Skeletal muscle satellite cell (primary cell): Measurements from ENCODE around the gene ISG20.
"Not testable (repeated sequence)": the region's sequence is repeated elsewhere in the genome, so short reads cannot be mapped to it uniquely, and the experiment has no call there.

Source experiments
- H3K27me3 ChIP-seq: 2 replicates; pipeline ENCODE4 v1.7.0; 2013; ENCODE audit warnings: low read length; ENCODE audit not compliant: control insufficient read depth, insufficient read depth
- H3K36me3 ChIP-seq: 2 replicates; pipeline ENCODE4 v1.7.0; 2013; ENCODE audit warnings: mild to moderate bottlenecking, control low read depth, low read length; ENCODE audit not compliant: insufficient read depth
- H3K4me1 ChIP-seq: 2 replicates; pipeline ENCODE4 v1.7.0; 2013; ENCODE audit warnings: low read length; ENCODE audit not compliant: control insufficient read depth, insufficient read depth
- H3K4me2 ChIP-seq: 2 replicates; pipeline ENCODE4 v1.7.0; 2013; ENCODE audit warnings: mild to moderate bottlenecking, low read length
- H3K4me3 ChIP-seq: 2 replicates; pipeline ENCODE4 v1.7.0; 2013; ENCODE audit warnings: low read length
- H3K9ac ChIP-seq: 2 replicates; pipeline ENCODE4 v1.7.0; 2013; ENCODE audit warnings: mild to moderate bottlenecking, low read depth, low read length, moderate library complexity
- H3K9me3 ChIP-seq: replicated peaks from 2 replicates; pipeline ENCODE4 v1.7.0; 2013; ENCODE audit warnings: mild to moderate bottlenecking, control low read depth, low read length

The ISG20 gene

DNA sequence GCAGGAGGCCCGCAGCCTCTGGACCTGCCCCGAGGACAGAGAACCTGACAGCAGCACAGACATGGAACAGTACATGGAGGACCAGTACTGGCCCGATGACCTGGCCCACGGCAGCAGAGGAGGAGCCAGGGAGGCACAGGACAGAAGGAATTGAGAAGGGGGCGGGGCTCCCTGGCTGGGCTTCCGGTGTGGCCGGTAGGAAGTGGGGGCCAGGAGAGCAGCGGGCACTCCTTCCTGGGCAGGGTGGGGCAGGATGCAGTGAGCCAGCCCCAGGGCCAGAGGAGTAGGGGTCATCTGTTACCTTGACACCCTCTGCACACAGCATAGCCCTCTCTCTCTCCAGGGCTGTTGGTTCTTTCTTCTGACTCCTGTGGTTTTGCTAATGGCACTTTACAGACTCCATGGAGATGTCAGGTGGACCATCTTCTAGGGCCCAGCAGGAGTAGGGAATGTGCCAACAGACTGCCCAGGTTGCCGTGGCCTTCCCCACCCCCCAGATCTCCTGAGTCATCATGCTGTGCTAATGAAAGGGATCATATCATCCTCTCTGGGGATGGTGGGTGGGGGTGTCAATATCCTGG is 8.6 kb upstream of the ISG20 start:
- H3K9ac ChIP-seq: no peak overlapping the region
- H3K36me3 ChIP-seq: peaks cover 79% of the 10 kb centered on the region
- no peaks in the 10 kb centered on the region for H3K27me3 ChIP-seq
- H3K9me3 ChIP-seq: no peaks in the 10 kb centered on the region
- H3K4me2 ChIP-seq: no peak overlapping the region
- peaks cover 13% of the 10 kb centered on the region for H3K4me1 ChIP-seq
- no peak overlapping the region for H3K4me3 ChIP-seq

DNA sequence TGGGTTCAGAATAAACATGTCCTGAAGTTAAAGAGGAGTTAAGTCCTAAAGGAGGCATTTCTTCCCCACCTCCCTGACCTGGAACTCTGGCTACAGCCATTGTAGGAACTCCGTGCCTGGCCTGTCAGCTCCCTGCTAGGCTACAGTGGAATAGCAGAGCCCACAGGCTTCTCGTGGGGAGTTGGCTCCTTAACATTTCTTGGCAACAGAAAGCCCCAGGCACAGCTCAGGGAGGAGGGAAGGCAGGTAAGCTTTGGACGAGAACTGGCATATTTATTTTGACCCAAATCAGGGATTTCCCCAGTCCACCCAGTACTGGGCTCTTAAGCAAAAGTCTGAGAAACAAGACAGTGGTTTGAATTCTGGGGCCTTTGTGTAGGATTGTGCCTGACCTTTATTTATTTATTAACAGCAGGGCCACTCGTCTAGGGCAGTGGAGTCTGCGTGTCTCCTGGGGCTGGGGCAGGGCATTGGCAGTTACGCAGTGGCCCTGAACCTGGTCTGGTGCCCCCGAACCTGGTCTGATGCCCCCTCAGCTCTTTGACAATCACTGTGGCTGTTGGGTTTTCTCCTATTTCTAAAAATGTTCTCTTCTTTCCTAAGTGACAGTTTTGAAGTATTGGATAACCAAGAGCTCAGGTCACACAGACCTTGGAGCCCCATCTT is 7.9 kb upstream of the ISG20 start:
- Histone ChIP-seq H3K36me3 (peaks cover 83% of the 10 kb centered on the region), H3K4me3 (no peak overlapping the region)

DNA sequence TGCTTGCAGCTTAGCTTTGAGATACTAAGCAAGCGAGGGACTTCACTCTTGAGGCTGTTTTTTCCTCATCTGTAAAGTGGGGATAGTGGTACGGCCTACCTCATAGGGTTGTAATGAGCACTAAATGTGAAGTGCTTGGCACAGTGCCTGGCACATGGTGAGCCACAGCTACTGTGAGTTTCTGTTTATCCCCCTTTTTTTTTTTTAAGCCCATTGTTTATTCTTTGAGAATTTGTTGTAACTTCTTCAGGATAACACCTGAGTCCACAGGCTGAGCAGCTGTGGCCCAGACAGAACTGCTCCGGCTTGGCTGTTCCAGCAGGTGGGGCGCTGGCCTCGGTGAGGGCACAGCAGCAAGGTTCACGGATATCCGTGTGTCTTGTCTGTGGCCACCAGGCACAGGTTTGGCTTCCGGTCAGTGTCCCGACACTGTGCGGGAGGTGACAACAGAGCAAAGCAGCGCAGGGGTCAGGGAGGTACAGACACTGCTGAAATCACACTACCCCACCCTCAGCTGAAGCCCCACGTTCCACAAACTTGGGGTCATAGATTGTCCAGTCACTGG is 7.3 kb upstream of the ISG20 start:
- Histone ChIP-seq H3K27me3 (no peaks in the 10 kb centered on the region), H3K36me3 (peaks cover 77% of the 10 kb centered on the region), H3K4me1 (peaks cover 17% of the 10 kb centered on the region), H3K9me3 (no peaks in the 10 kb centered on the region), H3K9ac (no peak overlapping the region), H3K4me2 (no peak overlapping the region), H3K4me3 (no peak overlapping the region)

More for the DNA sequence above, 7.9 kb upstream of the ISG20 start:
- Histone ChIP-seq H3K4me2 (no peak overlapping the region), H3K4me1 (peaks cover 17% of the 10 kb centered on the region), H3K9ac (no peak overlapping the region), H3K27me3 (no peaks in the 10 kb centered on the region), H3K9me3 (no peaks in the 10 kb centered on the region)

DNA sequence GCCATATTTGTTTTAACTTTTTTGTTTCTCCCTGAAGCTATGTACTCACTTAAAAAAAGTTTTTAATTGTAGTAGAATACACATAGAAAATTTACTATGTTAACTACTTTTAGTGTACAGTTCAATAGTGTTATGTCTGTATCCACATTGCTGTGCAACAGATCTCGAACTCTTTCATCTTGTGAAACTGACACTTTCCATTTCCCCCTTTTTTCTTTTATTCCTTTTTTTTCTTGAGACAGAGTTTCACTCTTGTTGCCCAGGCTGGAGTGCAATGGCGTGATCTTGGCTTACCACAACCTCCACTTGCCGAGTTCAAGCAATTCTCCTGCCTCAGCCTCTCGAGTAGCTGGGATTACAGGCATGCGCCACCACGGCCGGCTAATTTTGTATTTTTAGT is 6.0 kb upstream of the ISG20 start:
- not testable (repeated sequence) for H3K4me2 ChIP-seq, H3K27me3 ChIP-seq, H3K9me3 ChIP-seq, H3K9ac ChIP-seq, H3K4me3 ChIP-seq
- Histone ChIP-seq H3K4me1 (peaks cover 21% of the 10 kb centered on the region), H3K36me3 (peaks cover 65% of the 10 kb centered on the region)

DNA sequence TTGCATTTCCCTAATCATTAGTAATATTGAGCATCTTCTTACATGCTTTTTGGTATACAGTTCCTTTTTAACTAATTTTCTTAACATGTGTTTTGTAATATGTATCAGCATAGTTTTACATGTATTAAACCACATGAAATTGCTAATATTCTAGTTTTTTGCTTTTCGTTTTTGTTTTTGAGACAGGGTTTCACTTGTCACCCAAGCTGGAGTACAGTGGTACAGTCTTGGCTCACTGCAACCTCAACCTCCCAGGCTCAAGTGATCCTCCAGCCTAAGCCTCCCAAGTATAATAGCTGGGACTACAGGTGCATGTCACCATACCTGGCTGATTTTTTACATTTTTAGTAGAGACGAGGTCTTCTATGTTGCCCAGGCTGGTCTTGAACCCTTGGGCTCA is 4.4 kb upstream of the ISG20 start:
- Histone ChIP-seq H3K9me3 (no peaks in the 10 kb centered on the region), H3K4me3 (no peak overlapping the region), H3K4me2 (no peak overlapping the region), H3K9ac (no peak overlapping the region), H3K36me3 (peaks cover 48% of the 10 kb centered on the region), H3K27me3 (no peaks in the 10 kb centered on the region), H3K4me1 (peaks cover 34% of the 10 kb centered on the region)

DNA sequence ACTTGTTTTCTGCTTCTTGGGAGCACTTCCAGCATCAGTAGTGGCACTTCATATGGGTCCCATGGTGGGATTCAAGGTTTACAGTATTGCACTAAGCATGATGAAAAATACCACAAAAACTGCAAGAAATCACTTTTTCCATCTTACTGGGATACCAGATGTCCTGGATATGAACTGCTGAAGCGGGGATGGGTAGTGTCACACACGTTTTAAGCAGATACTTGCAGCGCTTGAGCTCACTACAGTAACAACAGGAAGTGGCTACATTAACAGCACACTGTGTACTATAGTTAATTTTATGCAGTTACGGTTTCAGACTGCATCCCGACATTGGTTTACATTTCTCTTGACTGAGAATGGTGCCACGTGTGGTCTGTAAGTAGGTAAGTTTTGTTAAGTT is 3.5 kb upstream of the ISG20 start:
- H3K4me1 ChIP-seq: peaks cover 28% of the 10 kb centered on the region
- peaks cover 40% of the 10 kb centered on the region for H3K36me3 ChIP-seq
- H3K9me3 ChIP-seq: no peaks in the 10 kb centered on the region
- no peak overlapping the region for H3K4me2 ChIP-seq
- no peak overlapping the region for H3K4me3 ChIP-seq
- no peaks in the 10 kb centered on the region for H3K27me3 ChIP-seq
- no peak overlapping the region for H3K9ac ChIP-seq

DNA sequence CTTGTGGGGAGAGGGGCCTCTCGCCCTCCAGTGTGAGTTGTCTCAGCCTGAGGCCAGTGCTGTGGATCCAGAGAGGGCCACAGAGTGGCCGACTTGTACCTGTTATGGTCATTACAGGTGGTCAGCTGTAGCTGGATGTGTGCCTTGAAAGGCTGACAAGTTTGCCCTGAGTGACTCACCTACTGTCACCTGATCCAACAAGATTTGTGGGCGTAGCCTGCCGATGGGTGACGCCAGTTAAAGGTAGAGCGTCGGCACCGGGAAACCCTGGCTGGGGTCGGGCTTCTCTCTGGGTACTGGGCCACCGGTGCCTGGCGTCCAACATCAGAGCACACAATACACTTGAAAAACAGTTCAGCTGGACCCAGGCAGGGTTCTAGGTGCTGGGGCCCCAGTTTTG is 2.8 kb upstream of the ISG20 start:
- Histone ChIP-seq H3K9me3 (no peaks in the 10 kb centered on the region), H3K9ac (no peak overlapping the region), H3K4me3 (no peak overlapping the region), H3K4me2 (no peak overlapping the region), H3K36me3 (peaks cover 32% of the 10 kb centered on the region), H3K27me3 (no peaks in the 10 kb centered on the region), H3K4me1 (peaks cover 24% of the 10 kb centered on the region)

DNA sequence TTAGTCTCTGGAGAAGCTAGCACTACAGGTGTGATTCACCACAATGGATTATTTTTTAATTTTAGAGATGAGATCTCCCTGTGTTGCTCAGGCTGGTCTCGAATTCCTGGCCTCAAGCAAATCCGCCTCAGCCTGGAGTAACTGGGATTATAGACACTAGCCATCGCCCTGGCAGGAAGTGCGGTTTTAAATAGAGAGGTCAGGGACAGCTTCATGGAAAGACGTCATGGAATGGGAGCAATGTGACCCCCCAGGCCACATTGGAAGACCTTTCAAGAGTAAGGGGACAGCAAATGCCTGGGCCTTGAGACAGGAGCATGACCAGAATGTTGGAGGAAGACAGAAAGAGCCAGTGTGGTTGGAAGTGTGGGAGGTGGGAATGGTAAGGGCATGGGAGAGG is 2.2 kb upstream of the ISG20 start:
- Histone ChIP-seq H3K9ac (no peak overlapping the region), H3K4me1 (peaks cover 24% of the 10 kb centered on the region), H3K4me3 (no peak overlapping the region), H3K9me3 (no peaks in the 10 kb centered on the region), H3K4me2 (no peak overlapping the region), H3K36me3 (peaks cover 26% of the 10 kb centered on the region), H3K27me3 (no peaks in the 10 kb centered on the region)

DNA sequence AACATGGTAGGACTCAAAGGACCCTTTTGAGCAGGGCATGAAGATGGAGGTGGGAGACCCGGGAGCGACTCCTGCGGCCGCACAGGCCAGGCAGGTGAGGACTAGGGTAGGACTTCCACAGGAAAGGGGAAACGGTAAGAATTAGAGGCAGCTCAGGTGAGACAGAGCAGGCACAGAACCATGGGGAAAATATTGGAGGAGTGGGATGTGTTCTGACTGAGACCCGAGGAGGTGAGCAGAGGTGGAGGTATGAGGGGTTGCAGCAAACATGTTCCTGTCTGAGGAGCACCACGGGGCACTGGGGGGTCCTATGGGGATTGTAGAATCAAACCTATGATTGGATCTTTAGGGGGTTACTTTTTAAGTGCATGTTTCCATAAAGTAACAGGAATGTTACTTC is 1.4 kb upstream of the ISG20 start:
- peak overlapping the region; percentile 73 for H3K9ac ChIP-seq
- H3K27me3 ChIP-seq: no peaks in the 10 kb centered on the region
- no peak overlapping the region for H3K4me2 ChIP-seq
- H3K4me1 ChIP-seq: peaks cover 24% of the 10 kb centered on the region
- H3K4me3 ChIP-seq: no peak overlapping the region
- H3K9me3 ChIP-seq: no peaks in the 10 kb centered on the region
- peaks cover 21% of the 10 kb centered on the region for H3K36me3 ChIP-seq

DNA sequence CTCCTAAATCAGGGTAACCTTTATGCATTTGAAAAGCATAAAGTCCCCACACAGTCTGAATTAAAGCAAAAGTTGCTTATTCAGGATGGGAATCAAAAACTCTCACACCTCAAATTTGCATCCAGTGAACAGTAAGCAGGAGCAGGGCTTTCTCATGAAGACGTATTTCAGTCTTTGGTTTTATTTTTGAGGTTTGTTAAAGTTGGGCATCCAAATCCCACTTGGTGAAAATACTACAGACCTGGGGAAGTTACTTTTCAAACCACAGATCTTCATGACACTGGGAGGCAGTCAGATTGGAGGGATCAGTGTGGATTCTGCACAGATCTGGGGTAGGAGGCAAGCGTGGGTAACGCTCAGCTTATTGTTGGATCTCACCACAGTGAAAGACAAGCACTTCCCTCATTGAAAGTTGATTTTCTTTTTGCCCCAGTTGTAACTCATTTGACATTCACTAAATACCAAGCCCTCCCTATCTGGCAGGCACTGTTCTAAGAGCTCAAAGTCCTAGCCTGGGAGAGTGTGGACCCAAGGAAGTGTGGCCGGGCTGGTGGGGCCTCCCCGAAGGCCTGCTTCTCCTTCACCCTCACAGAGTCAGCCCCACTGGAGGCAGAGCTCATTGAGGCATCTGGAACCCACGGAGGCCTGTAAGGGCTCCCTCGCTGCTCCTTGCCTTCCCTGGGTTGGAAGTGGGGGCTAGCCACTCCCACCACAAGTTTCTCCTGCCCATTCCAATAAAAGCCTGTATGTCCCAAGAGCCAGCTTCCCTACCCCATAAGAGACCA is 783 bp upstream of the ISG20 start:
- Histone ChIP-seq H3K4me3 (peak overlapping the region; percentile 58), H3K9me3 (no peaks in the 10 kb centered on the region), H3K9ac (peak overlapping the region; percentile 73), H3K27me3 (no peaks in the 10 kb centered on the region), H3K36me3 (peaks cover 21% of the 10 kb centered on the region), H3K4me1 (peaks cover 24% of the 10 kb centered on the region), H3K4me2 (peak overlapping the region; percentile 71)

DNA sequence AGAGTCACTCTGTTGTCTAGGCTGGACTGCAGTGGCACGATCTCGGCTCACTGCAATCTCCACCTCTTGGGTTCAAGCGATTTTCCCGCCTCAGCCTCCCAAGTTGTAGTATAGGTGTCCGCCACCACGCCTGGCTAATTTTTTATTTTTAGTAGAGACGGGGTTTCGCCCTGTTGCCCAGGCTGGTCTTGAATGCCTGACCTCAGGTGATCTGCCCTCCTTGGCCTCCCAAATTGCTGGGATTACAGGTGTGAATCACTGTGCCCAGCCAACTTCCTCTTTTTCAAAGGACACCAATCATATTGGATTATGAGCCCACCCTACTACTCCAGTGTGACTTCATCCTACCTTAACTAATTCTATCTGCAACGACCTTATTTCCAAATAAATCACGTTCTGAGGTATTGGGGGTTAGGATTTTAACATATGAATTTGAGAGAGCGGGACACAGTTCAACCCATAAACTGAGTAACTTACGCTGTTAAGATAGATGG is 3.2 kb downstream of the ISG20 start:
- Histone ChIP-seq H3K27me3 (no peaks in the 10 kb centered on the region), H3K9me3 (no peaks in the 10 kb centered on the region), H3K9ac (no peak overlapping the region), H3K4me3 (no peak overlapping the region), H3K36me3 (no peaks in the 10 kb centered on the region), H3K4me2 (no peak overlapping the region), H3K4me1 (peaks cover 18% of the 10 kb centered on the region)
